ENCODE data around the gene ADSS2.

Gene ADSS2

DNA sequence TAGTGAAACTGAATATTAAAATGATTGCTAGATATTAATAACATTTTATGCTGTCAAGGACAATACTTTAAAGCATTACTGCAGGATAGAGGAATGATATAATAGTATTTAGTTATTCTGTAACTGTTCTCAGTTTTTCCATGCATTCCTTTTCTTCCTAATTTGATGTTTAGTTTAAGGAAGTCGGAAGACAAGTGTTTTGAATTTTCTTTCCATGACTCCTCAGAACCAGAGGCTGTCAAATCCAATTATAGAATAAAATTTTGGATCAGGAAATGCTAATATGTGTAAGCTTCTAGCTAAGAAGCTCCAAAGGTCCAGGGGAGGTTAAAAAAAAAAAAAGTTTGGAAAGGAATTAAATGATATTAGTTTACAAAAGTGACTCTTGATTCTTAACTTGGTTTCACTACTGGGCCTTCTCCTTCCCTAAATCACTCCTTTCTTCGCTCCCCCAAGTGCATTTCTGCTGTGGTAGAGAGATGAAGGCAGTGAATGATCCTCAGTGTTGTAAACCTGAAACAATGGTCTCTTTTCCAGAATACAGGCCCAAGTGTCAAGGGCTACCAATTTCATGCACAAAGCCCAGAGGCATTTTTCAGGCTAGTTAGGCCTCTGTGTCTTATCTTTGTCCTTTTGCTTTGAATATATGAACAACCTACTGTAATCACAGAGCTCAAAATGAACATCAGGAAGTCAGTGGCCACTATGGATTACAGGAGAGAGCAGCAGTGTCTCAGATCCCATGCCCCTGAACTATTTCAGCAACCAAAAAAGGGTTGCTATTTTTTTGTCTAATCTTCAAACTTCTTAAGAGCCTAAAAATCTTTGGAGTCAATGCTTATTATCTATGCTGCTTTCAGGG is 6.2 kb downstream of the ADSS2 start:
- no peak for DNase-seq

DNA sequence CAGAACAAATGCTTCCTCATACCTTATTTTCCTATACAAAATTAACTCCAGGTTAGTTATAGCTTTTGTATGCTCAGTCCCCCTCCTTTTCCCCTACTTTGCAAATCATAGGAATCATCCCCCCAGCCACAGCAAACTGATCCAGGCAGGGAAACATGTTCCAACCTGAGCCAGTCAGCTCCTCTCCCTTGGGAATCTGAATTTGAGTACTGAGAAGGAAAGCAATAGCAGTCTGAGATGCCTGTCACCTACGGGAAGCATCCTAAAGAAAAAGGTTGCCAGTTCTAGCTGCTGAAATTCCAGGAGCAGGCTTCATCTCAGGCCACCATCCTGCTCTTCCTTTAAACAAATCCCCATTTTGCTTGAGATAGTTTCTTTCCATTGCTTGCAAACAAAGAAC is 6.9 kb downstream of the ADSS2 start:
- no peak for DNase-seq

DNA sequence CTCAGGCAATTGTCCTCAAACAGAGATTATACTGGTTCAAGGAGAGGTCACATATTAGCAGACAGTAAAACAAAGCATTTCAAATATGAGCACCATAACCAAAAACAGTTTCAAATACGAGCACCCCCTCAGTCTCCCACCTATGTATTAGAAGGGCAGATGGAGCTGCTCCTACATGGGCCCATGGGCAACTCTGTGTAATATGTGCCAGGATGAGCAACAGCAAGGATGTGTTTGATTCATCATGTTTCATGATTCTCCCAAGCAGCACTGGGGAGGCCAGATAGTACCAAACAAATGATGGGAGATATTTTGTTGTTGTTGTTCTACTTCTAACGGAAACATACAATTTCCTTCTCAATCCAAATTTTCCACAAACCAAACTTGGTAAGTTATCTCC is 8.9 kb downstream of the ADSS2 start:
- no peak for DNase-seq

DNA sequence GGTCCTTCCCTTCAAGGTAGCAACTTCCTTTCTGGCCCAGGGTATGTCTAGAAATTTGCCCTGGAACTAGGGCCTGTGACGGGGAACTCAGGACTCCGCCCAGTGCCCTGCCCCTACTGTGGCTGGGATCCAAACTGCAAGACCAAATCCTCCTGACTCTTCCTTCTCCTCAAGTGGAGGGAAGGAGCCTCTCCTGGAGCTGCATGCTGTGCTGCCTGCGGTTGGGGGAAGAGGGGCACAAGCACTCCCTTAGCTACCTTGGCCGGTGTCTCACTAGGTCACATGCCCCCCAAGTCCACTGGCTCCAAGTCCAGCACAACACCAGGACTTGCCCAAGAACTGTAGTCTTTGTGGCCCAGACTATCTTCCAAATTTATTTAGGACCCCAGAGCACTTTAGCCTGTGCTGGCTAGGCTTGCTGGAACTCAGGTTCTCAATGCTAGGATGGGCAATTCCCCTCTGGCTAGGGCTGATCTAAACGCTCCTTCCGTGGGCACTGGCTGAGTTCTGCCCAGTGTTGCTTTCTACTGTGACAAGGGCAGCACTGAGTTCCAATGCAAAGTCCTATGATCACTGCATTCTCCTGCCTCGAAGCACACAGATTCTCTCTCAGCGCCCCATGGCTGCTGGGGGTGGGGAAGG is 12.2 kb downstream of the ADSS2 start:
- DNase-seq: no peak

DNA sequence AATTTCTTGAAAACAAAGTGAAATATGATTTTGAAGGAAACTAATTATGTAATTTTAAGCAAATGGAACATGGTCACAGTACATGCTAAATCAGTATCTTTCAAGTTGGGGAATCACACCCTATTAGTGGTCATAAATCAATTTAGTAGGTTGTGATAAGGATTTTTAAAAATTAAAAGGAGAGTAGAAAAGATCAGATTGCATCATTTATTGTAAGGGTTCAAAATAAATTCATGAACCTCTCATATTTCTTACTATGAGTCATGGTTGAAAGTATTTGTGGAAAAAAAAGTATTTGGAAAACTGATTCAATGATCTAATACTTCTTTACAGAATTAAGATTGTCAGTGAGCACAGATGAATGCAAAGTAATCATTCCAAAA is 14.6 kb downstream of the ADSS2 start:
- DNase-seq: no peak

DNA sequence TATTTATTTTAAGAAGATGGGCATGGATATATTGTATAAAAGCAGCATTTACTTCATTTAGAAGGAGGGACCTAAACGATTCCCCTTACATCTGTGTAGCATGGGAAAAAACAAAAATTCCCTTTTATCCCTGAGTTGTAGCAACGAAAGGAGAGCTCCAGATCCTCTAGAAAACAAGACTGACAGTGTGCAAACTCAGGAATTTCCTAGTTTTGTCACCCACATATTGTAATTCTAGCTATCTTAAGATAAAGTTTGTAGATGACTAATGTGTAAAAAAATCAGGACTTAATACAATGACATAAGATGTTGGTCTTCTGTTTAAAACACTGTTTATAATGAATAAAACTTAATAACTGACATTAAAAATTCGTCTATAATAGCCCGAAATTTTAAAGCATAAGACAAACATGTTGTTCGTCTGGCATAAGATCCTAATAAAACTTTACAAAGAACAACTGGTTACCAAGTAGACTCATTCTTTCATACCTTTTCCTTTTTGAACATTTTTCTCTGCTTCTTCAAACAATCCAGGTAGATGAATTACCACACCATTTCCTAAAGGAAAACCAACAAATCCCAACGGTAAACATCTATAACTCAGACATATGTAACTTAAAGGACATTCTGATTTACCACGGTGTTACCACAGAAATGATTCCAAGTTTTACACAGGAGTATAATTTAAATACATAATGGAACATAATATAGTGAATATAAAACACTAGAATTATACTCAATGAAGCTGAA is 15.2 kb downstream of the ADSS2 start:
- no peak for DNase-seq

DNA sequence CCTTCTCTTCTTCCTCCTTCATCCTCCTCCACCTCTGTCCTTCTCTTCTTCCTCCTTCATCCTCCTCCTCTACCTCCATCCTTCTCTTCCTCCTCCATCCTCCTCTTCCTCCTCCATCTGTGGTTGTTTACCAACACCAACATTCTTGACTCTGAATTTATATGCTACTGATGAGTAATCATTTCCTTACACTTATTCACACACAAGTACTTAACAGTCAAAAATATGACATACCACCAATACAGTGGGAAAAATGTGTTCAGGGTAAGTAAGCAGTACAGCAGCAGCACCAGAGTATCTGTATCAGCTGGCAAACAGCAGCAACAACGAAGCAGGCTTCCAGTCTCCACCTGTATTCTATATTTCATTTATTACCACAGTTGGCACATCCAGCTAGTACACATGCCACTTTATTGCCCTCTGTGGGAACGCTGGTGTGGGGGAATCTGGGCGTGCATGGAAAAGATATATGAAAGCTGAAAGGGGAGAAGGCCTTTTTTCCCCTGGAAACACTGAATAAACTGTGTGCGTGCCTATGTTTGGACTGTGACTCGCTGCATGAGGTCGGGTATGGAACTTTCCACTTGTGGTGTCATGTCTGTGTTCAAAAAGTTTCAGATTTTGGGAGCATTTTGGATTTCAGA is 16.0 kb downstream of the ADSS2 start:
- peak; percentile 27 to 33 for DNase-seq

DNA sequence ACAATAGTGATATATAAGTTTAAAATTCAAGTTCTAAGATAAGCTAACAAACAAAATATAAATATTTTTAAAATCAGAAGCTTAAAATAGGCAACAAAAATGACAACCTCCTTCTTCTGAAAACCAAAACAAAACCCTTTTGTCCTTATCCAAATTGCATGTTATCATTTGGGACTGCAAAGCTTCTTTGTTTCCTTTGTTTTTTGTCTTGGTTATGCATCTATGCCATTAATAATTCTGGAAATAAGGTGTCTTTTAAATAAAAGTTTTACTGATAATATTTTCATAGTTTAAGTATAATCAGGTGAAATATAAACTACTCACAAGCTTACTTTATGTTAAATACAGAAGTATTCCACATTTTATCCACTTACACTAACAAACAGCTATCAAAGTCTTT is 20.5 kb downstream of the ADSS2 start:
- no peak for DNase-seq

DNA sequence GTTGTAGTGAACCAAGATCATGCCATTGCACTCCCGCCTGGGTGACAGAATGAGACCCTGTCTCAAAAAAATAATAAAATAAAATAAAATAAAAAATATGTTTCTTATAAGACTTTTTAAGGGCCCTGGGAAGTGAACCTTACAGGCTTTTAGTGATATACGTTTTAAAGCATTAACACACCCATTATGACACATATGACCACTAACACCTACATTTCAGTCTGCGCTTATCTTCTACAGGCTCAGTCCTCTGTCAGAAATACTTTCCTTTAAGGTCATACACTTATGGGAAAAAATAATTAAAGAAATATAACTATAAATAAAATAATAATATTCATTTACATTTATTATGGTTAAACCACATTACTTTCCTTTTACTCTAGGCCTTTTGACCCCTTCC is 21.9 kb downstream of the ADSS2 start:
- no peak for DNase-seq

DNA sequence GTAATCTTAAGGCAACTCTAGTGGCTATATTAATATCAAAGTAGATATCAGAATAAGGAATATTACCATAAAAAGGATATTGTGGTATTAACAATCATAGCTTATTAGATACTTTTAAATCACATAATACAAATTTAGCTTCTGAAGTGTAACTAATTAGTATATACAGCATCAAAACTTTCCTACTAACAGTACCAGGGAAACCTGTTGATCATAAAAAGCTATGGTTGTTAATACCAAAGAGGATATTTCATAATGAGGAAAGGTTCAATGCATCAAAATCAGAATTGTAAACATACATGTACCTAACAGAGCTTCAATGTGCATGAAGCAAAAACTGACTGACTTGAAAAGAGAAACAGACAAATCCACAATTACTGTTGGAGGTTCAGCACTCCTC is 24.1 kb downstream of the ADSS2 start:
- DNase-seq: no peak

DNA sequence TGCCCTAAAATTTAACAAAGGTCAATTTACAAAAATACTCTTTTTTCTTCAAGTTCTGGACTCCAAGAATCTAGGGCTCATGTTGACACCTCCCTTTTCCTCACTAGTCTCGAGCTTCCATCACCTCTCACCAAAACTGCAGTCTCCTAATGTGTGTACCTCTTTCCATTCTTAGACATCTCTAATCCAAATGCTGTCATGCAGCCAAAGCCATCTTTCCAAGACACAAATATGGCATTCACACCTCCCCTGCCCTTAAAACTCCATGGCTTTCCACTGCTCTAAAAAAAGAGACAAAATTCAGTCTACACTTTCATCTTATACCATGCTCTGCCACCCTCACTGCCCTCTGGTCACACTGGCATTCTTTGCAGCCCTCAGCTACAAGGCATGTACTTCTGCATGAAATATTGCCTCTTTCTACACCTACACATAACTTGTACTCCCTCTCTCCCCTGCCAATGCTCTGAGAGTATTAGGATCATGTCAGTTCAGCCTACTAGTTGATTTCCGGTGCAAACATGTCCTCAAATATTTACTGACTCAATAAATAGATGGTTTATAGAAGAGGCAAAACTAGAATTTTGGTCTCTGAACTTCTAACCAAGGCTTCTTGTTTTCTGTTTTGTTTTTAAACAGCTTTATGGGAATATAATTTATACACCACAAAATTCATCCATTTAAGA is 26.9 kb downstream of the ADSS2 start:
- DNase-seq: no peak

DNA sequence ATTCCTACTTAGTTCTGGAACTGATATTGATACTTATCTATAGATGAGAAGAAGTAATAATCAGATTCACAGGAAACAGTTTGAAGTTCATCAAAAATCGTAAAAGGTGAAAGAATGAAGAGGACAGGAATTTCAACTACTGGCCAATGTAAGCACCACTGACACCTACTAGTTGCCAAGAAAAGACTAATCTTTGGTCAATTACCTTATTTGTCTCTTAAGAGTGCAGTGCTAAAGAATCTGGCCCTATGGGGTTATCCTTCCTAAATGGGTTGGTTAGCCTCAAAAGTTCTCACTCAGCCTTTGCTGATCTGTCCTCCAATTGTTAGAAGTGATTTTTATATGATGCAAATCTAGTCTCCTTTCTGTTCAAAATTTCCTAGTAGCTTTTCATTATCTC is 29.5 kb downstream of the ADSS2 start:
- DNase-seq: no peak

DNA sequence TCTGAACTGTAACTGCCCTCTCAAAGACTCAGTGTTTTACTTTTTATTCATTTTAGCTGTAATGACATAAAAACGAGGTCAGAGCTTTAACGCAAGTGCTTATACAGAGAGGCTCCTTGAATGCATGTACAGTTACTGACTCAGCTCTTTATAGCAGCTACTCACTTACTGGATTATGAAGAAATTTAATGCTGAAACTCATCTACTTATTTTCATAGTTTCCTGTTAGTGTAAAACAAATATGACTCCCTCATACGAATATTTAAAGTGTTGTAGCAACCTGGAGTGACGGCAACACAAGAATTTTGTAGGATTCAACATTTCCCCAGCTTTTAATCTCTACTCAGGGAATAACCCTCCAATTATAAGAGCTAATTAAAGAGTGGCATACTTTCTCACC is 32.7 kb downstream of the ADSS2 start:
- DNase-seq: no peak

DNA sequence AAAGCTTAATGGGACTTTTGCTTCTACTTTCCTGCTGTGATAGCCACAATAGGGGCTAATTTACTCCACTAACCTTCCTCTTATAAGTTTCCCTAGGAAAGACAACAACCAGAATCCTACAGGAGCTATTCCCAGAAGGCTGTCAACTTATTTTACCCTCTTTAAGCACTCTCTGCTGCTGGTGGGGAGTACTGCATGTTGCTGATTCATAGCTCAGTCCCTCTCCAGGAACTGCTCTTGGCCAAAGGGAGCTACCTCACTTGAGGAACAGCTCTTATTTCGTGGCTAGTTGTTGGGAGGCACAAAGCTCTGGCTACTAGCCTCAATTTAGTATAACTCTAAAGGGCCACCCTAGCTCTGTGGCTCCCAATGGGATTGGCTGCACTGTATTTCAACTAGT is 37.2 kb downstream of the ADSS2 start:
- DNase-seq: no peak

DNA sequence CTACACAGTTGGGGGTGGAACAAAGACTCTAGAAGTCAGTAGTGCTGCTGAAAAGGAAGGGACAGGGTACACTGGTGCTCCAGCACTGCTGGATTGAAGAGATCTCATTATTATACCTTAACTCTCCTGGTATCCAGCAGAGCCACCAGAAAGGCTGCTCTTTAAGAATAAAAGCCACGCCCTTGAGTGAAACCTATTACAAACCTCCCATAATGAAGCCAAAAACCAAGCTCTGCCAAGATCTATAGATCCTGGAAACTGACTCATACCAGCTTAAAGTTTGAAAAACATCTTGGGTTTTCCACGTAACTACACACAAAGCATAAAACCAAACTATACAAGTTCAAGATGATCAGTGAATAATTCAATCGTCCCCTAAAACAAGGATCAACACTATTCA is 38.0 kb downstream of the ADSS2 start:
- no peak for DNase-seq

DNA sequence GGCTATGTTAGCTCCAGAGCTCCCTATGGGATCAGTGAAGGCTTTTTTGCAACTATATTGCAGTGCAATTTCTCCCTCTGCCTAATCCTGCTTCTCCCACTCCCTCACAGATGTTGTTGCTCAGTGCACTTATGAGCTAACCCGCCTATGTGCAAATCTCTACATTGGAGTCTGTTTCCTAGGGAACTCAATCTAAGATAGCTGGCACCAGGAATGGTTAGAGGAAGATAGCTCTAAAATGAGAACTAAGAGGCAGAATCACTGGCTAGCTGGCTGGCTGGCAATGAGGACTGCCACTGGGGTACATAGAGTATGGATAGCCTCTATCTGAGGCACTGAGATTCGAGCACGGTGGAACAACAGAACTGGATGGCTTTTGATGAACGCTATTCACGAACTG is 39.5 kb downstream of the ADSS2 start:
- no peak for DNase-seq

DNA sequence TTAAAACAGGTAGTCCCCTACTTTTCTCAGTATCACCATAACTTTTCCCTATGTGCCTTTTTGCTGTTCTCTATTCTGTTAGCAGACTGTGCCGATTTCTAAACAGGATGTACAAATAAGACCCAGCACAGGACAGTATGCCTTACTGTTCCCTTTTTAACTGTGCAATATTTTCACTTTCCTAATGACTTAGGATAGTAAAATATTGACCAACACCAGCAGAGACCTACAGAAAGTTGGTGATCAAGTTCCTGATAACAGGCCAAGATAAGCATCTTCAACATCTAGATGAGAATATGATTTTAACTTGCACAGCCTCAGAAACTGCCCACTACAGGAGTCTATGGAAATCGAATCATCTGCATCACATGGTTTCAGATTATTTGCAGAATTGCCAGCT is 42.0 kb downstream of the ADSS2 start:
- DNase-seq: no peak

DNA sequence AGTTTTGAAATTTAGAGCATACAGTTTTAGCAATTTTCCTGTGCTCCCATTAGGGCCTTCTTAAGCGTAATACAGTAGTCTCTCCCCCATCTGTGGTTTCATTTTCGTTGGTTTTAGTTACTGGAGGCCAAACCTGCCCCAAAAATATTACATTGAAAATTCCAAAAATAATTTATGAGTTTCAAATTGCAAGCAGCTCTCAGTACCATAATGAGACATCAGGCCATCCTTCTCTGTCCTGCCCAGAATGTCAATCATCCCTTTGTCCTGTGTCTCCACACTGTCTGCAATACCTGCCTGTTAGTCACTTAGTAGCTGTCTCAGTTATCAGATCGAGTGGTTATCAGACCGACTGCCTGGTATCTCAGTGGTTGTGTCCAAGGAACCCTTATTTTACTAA is 45.4 kb downstream of the ADSS2 start:
- no peak for DNase-seq

DNA sequence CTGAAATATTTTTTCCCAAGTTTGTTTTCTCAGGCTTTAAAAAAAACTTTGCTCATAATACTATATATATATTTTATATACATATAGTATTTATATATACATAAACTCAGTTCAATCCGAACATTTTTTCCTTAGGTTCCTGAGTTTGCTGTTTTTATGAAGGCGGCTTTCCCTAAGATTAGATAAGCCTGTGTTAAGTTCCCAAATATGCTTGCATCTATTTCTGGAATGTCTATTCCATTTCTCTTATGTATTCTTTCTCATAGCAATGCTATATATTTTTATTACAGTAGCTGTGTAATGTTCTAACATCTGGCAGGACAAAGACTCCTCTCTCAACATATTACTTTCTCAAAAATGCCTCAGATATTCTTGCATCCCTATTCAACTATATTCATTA is 45.9 kb downstream of the ADSS2 start:
- no peak for DNase-seq

DNA sequence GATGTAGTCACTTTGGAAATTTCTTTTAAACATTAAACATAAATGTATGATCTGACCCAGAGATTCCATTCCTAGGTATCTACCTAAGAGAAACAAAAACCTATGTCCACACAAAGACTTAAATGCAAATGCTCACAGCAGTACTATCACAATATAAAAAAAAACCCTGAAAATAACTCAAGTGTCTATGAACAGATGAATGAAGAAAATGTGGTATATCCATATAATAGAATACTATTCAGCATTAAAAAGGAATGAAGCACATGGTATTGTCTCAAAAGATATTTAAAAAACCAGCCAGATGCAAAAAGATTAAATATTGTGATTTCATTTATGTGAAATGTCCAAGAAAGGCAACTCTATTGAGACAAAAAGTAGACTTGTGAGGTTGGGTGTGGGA is 48.3 kb downstream of the ADSS2 start:
- no peak for DNase-seq

DNA sequence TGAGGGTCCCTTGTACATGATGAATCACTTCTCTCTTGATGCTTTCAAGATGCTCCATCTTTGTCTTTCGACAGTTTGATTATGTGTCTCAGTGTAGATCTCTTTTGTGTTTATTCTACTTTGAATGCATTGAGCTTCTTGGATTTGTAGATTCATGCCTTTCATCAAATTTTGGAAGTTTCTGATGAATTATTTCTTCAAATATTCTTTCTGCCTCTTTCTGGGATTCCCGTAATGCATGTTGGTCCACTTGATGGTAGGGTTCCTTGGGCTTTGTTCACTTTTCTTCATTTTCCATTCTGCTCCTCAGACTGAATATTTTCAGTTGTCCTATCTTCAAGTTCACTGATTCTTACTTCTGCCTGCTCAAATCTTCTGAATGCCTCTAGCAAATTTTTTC is 50.7 kb downstream of the ADSS2 start:
- no peak for DNase-seq

DNA sequence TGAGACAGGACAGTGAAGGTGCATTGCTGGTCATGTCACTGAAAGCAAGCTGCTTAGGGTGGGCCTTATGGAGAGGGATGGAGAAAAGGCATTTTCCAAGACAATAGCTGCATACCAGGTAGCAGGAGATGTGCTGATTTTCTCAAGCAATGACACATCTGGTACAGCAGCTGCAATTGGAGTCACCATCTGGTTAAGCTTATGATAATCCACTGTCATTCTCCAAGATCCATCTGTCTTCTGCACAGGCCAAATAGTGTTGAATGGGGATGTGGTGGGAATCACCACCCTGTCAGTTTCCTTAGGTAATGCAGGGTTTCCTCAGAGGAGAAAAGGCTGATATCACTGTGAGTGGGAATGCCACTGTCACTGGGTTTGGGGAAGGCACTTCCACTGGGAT is 54.6 kb downstream of the ADSS2 start:
- DNase-seq: no peak

DNA sequence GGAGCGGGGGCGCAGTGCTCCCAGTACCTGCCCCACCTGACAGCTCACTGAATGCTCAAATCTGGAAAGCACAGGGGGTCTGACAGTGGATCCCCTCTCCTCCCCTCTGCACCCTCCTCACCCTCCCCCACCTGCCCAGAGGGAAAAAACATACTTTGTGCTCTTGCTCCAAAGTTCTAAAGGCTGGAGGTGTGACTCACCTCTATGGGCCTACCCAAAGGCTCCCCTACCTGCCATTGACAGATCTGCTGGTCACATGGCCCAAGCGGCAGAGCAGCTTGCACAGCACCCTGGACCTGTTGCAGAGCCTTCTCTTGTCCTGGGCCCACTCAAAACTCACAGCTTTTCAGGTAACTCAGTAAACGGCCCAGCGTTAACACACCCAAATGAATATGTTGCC is 55.7 kb downstream of the ADSS2 start:
- no peak for DNase-seq
